Endodermal cell (in vitro differentiated cells): ENCODE data around the gene CDH20. TPM values are rescaled to one million over a fixed set of nuclear protein-coding genes. Genes with fewer than 3 reads are reported as not detected.

ENCODE experiments used
- DNase-seq: peaks from one replicate; pipeline ENCODE4 v3.0.0-alpha.2; 2017
- H3K27ac ChIP-seq: 2 replicates; pipeline ENCODE4 v1.5.1; 2013; ENCODE audit warnings: mild to moderate bottlenecking, low read depth, low read length, moderate library complexity
- H3K27me3 ChIP-seq: 2 replicates; pipeline ENCODE4 v1.6.1; 2013; ENCODE audit warnings: mild to moderate bottlenecking, low read length, moderate library complexity; ENCODE audit not compliant: insufficient read depth, control insufficient read depth, poor library complexity, severe bottlenecking
- H3K36me3 ChIP-seq: 2 replicates; pipeline ENCODE4 v1.7.0; 2013; ENCODE audit warnings: mild to moderate bottlenecking, low read length, moderate library complexity; ENCODE audit not compliant: control insufficient read depth, insufficient read depth
- H3K4me1 ChIP-seq: one replicate; pipeline ENCODE4 v1.7.0; 2013; ENCODE audit warnings: low read length; ENCODE audit not compliant: control insufficient read depth, insufficient read depth
- H3K4me3 ChIP-seq: 2 replicates; pipeline ENCODE4 v1.5.1; 2013; ENCODE audit warnings: mild to moderate bottlenecking, low read length, moderate library complexity
- H3K9ac ChIP-seq: 2 replicates; pipeline ENCODE4 v1.6.1; 2013; ENCODE audit warnings: mild to moderate bottlenecking, low read length, moderate library complexity; ENCODE audit not compliant: poor library complexity, severe bottlenecking; ENCODE audit errors: extremely low read depth
- H3K9me3 ChIP-seq: 2 replicates; pipeline ENCODE4 v1.6.1; 2013; ENCODE audit warnings: mild to moderate bottlenecking, low read length, moderate library complexity; ENCODE audit not compliant: control insufficient read depth
- H3K27ac Mint-ChIP-seq: 2 replicates; pipeline ENCODE4 v1.8.0; 2020; ENCODE audit warnings: mixed read lengths
- H3K27me3 Mint-ChIP-seq: 2 replicates; pipeline ENCODE4 v1.8.0; 2021; ENCODE audit warnings: mild to moderate bottlenecking, mixed read lengths; ENCODE audit not compliant: insufficient read depth
- H3K36me3 Mint-ChIP-seq: 2 replicates; pipeline ENCODE4 v1.8.0; 2020; ENCODE audit warnings: low read depth, mixed read lengths
- H3K4me1 Mint-ChIP-seq: 2 replicates; pipeline ENCODE4 v1.8.0; 2020; ENCODE audit warnings: mixed read lengths
- H3K4me3 Mint-ChIP-seq: 2 replicates; pipeline ENCODE4 v1.8.0; 2020; ENCODE audit warnings: mild to moderate bottlenecking, moderate library complexity, mixed read lengths
- H3K9me3 Mint-ChIP-seq: 2 replicates; pipeline ENCODE4 v1.8.0; 2020; ENCODE audit warnings: mild to moderate bottlenecking, mixed read lengths
- CTCF ChIP-seq: fragments of 200-600 bp; sonication (generic); conservative IDR thresholded peaks from 2 replicates; pipeline ENCODE4 v1.5.0; 2021; ENCODE audit warnings: antibody characterized with exemption, mild to moderate bottlenecking
- WGBS, 2 experiments: methylation state at CpG; one replicate each; pipeline versions ENCODE4 v1.1.5 to v1.1.7; 2013; ENCODE audit warnings: missing lambda C conversion rate in 2 of 2, mixed read lengths in 1 of 2; ENCODE audit not compliant: insufficient coverage in 1 of 2, insufficient read length in 1 of 2; 5-methylcytosine and 5-hydroxymethylcytosine counted together
- total RNA-seq, 2 donors: library from RNA; stranded (reverse); fragmentation: NEBNext Ultra II Directional in 1 of 2; extraction: Animal tissue kit (Norgen Biotek cat#: 25700) in 1 of 2; gene quantifications; 2 replicates in 1 of 2; 3 replicates in 1 of 2; pipeline ENCODE4 v1.2.1, GENCODE V29; 2021

The CDH20 gene
- total RNA-seq, 2 donors from 2014 or later, result 0.11 to 0.75 TPM

GRCh38 chr18:61543518-61543917, 210.3 kb downstream of the CDH20 start:
- Mint-ChIP-seq H3K27me3 (no peaks in the 10 kb centered on the region), H3K27ac (no peak overlapping the region), H3K4me3 (no peak overlapping the region), H3K4me1 (peaks cover 3% of the 10 kb centered on the region), H3K36me3 (no peaks in the 10 kb centered on the region), H3K9me3 (no peaks in the 10 kb centered on the region)
- DNase-seq, result no peak
- no peak overlapping the region for H3K9ac ChIP-seq
- TF ChIP-seq CTCF, result no peak
- H3K27ac ChIP-seq, result no peak overlapping the region
- H3K9me3 ChIP-seq, result no peaks in the 10 kb centered on the region
- H3K36me3 ChIP-seq, result no peaks in the 10 kb centered on the region
- WGBS, 2 experiments, result 83 to 96% methylated on average over 1 of the region's 1 CpG
- no peak overlapping the region for H3K4me3 ChIP-seq
- no peaks in the 10 kb centered on the region for H3K27me3 ChIP-seq
- no peaks in the 10 kb centered on the region for H3K4me1 ChIP-seq

- Mint-ChIP-seq H3K27me3 (no peaks in the 10 kb centered on the region), H3K4me3 (no peak overlapping the region), H3K27ac (no peak overlapping the region), H3K9me3 (no peaks in the 10 kb centered on the region), H3K36me3 (no peaks in the 10 kb centered on the region), H3K4me1 (peaks cover 5% of the 10 kb centered on the region)
- Histone ChIP-seq H3K36me3 (no peaks in the 10 kb centered on the region), H3K4me1 (no peaks in the 10 kb centered on the region), H3K9ac (no peak overlapping the region), H3K27me3 (no peaks in the 10 kb centered on the region), H3K27ac (no peak overlapping the region), H3K4me3 (no peak overlapping the region), H3K9me3 (no peaks in the 10 kb centered on the region)
- TF ChIP-seq CTCF, result no peak
- WGBS, 2 experiments, result 93 to 95% methylated on average over 4 to 10 of the region's 10 CpGs
- no peak for DNase-seq
These were observed 210.9 kb downstream of the CDH20 start for GRCh38 chr18:61544178-61544577.

GRCh38 chr18:61545281-61546245, 212.3 kb downstream of the CDH20 start:
- Histone ChIP-seq H3K27ac (no peak overlapping the region), H3K9ac (no peak overlapping the region), H3K27me3 (no peaks in the 10 kb centered on the region), H3K36me3 (no peaks in the 10 kb centered on the region), H3K4me1 (peaks cover 11% of the 10 kb centered on the region), H3K9me3 (no peaks in the 10 kb centered on the region), H3K4me3 (no peak overlapping the region)
- H3K27ac Mint-ChIP-seq, result no peak overlapping the region
- H3K4me1 Mint-ChIP-seq, result peaks cover 16% of the 10 kb centered on the region
- DNase-seq, result no peak
- no peaks in the 10 kb centered on the region for H3K27me3 Mint-ChIP-seq
- no peaks in the 10 kb centered on the region for H3K9me3 Mint-ChIP-seq
- WGBS, 2 experiments, result 92 to 100% methylated on average over 7 to 8 of the region's 9 CpGs
- TF ChIP-seq CTCF, result no peak
- no peaks in the 10 kb centered on the region for H3K36me3 Mint-ChIP-seq
- H3K4me3 Mint-ChIP-seq, result no peak overlapping the region
